AG08395 (cell line): Measurements from ENCODE around the gene F3.
"Not testable (repeated sequence)": the region's sequence is repeated elsewhere in the genome, so short reads cannot be mapped to it uniquely, and the experiment has no call there.

Experiments used
- DNase-seq: peaks from one replicate; pipeline ENCODE4 v3.0.0; 2012; ENCODE audit warnings: mixed read lengths, low spot score

Gene F3

GRCh38 chr1:94541246-94542087, at the start of gene F3:
Gene F3 (minus strand): TSS chr1:94541759. CDS start chr1:94541636, 123 bp downstream.
- DNase-seq = peak; percentile 94

- DNase-seq = no peak
These were observed 48.9 kb upstream of the F3 start for GRCh38 chr1:94590203-94591137.

- no peak for DNase-seq
These were observed 48.2 kb upstream of the F3 start for GRCh38 chr1:94589728-94590127.

GRCh38 chr1:94582565-94582964, 41.0 kb upstream of the F3 start:
- DNase-seq = no peak

- no peak for DNase-seq
These were observed 39.0 kb upstream of the F3 start for GRCh38 chr1:94580367-94581115.

- peak; percentile 94 for DNase-seq
These were observed 38.3 kb upstream of the F3 start for GRCh38 chr1:94579876-94580294.

- no peak for DNase-seq
These were observed 37.3 kb upstream of the F3 start for GRCh38 chr1:94578856-94579255.

- not testable (repeated sequence) for DNase-seq
These were observed 32.4 kb upstream of the F3 start for GRCh38 chr1:94573917-94574316.

- no peak for DNase-seq
These were observed 31.2 kb upstream of the F3 start for GRCh38 chr1:94572780-94573179.

- not testable (repeated sequence) for DNase-seq
These were observed 29.4 kb upstream of the F3 start for GRCh38 chr1:94570965-94571364.

GRCh38 chr1:94568806-94569205, 27.2 kb upstream of the F3 start:
- not testable (repeated sequence) for DNase-seq

GRCh38 chr1:94567975-94568607, 26.5 kb upstream of the F3 start:
- not testable (repeated sequence) for DNase-seq

- DNase-seq = not testable (repeated sequence)
These were observed 24.9 kb upstream of the F3 start for GRCh38 chr1:94566436-94566835.

- no peak for DNase-seq
These were observed 24.3 kb upstream of the F3 start for GRCh38 chr1:94565901-94566300.

GRCh38 chr1:94562519-94563260, 21.1 kb upstream of the F3 start:
- DNase-seq = no peak

- DNase-seq = peak; percentile 26
These were observed 18.8 kb upstream of the F3 start for GRCh38 chr1:94560333-94560732.

GRCh38 chr1:94559921-94560320, 18.4 kb upstream of the F3 start:
- no peak for DNase-seq

- DNase-seq = no peak
These were observed 13.5 kb upstream of the F3 start for GRCh38 chr1:94555091-94555490.

GRCh38 chr1:94554580-94554979, 13.0 kb upstream of the F3 start:
- no peak for DNase-seq

- DNase-seq = no peak
These were observed 12.4 kb upstream of the F3 start for GRCh38 chr1:94553931-94554330.

- no peak for DNase-seq
These were observed 11.8 kb upstream of the F3 start for GRCh38 chr1:94553323-94553730.
